T-helper 9 cell (primary cell): ENCODE measurements around the gene ADH5.
"Not testable (repeated sequence)": the region's sequence is repeated elsewhere in the genome, so short reads cannot be mapped to it uniquely, and the experiment has no call there.

Source experiments
- DNase-seq: peaks from one replicate; pipeline ENCODE4 v3.0.0-alpha.2; 2020

ADH5 gene

GRCh38 chr4:99028187-99028586, 60.4 kb downstream of the ADH5 start:
- DNase-seq = no peak

- no peak for DNase-seq
These were observed 61.3 kb downstream of the ADH5 start for GRCh38 chr4:99027304-99027703.

GRCh38 chr4:99025506-99025905, 63.1 kb downstream of the ADH5 start:
- no peak for DNase-seq

GRCh38 chr4:99024481-99025275, 63.9 kb downstream of the ADH5 start:
- no peak for DNase-seq

- not testable (repeated sequence) for DNase-seq
These were observed 64.8 kb downstream of the ADH5 start for GRCh38 chr4:99023800-99024251.

- DNase-seq = no peak
These were observed 66.0 kb downstream of the ADH5 start for GRCh38 chr4:99022566-99022965.

- no peak for DNase-seq
These were observed 67.2 kb downstream of the ADH5 start for GRCh38 chr4:99021386-99021785.
